Dedifferentiated amniotic fluid mesenchymal stem cell (primary cell): Measurements from ENCODE around the gene S1PR1.
"Not testable (repeated sequence)": the region's sequence is repeated elsewhere in the genome, so short reads cannot be mapped to it uniquely, and the experiment has no call there.

Source experiments
- DNase-seq: peaks from one replicate; pipeline ENCODE4 v3.0.0-alpha.2; 2016; ENCODE audit errors: extremely low spot score

Gene S1PR1

DNA sequence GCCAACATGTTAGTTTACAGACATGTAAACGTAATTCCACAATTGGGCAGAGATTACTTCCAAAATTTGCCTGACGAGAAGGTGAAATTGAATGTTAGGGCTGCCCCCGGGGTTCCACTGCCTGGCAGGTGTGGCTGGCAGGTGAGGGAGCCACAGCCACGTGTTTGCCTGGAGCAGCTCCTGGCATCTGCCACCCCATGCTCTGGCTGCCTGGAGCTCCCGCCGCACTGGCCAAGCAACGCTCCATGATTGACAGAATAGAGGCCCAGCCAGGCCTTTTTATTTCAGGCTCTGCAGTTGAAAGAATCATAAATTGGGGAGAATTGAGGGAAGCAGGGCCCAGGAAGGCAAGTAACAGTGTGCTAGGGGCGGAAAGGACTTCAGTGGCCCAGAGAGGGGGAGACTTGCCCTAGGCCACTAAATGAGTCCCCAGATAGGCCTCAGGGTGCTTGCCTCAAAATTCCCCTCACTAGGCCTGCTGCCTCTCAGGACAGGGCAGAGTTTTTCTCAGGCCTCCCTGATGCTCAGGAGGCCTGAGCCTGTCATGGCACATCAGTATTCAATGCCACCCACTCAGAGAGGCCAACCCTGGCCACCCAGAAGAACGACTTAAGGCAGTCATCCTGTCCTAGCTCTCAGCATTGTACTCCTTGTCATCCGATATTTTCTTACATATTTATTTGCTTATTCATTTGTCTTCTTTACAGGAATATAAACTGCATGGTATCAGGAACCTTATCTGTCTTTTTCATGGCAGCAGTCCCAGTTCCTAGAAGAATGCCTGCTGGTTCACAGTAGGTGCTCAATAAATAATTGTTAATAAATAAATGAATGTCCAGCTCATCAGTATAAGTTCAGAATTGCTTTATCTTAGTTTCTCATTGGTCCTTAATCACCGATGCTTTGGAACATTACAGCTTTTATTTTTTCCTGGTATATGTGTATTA is 16.6 kb upstream of the S1PR1 start:
- no peak for DNase-seq

DNA sequence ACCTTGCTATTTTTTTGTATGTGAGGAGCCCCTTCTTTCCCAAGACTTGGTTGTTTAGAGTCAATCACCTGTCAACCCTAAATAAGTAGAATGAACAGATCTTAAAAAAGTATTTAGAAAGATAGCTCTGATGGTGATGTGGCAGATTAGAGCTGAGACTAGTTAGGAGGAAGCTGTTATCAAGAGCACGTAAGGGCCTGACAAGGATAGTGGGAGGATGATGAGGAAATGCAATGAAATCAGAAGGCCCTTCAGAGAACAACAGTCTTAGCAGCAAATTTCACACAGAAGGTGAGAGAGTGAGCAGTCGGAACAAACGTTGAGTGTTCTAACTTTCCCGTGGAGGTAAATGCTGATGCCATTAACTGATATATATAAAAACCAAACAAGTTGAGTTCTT is 15.9 kb upstream of the S1PR1 start:
- no peak for DNase-seq

GRCh38 chr1:101221945-101222429 is 14.8 kb upstream of the S1PR1 start:
- no peak for DNase-seq

GRCh38 chr1:101227837-101228236 is 9.0 kb upstream of the S1PR1 start:
- no peak for DNase-seq

DNA sequence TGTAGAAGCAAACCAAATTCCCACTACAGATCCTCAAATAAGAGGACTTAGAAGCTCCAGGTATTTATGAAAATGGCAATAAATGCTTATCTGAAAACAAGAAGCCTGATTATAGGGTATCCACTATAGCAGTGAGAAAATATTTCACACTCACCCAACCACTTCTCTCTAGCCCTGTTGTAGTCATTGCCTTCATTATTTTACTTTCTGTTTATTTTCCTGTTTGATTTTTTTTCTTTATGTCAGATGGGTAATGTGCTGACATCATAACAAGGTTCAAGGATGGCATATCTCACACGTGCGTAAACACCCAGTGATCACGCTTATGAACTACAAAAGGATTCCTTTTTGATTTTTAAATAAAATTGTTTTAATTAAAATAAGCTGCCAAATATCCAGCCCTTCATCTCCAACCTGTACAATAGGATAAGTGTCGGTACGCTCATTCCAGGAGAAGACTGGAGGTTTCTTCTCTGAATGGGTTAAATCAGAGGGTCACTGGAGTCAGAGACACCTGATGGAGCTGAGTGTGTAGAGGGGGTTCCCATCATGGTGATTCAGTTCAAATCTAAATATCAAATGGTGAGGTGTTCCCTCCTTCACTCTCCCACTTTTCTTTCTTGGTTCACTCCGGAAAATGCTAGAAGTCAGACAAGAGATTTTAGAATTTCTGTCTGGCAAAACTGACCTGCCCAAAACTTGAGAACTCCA is 8.2 kb upstream of the S1PR1 start:
- DNase-seq, result no peak

DNA sequence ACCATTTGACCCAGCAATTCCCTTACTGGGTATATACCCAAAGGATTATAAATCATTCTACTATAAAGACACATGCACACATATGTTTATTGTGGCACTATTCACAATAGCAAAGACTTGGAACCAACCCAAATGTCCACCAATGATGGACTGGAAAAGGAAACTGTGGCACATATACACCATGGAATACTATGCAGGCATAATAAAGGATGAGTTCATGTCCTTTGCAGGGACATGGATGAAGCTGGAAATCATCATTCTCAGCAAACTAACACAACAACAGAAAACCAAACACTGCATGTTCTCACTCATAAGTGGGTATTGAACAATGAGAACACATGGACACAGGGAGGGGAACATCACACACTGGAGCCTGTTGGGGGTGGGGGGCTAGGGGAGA is 4.6 kb upstream of the S1PR1 start:
- not testable (repeated sequence) for DNase-seq

DNA sequence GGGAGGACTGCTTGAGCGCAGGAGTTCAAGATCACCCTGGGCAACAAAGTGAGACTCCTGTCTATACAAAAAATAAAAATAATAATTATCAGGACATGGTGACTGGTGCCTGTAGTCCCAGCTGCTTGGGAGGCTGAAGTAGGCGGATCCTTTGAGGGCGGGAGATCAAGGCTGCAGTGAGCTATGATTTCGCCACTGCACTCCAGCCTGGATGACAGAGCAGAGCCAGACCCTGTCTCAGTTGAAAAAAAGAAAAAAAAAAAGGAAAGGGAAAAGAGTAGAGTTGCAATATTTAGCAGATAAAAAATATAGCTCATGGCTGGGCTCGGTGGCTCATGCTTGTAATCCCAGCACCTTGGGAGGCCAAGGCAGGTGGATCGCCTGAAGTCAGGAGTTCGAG is 3.3 kb upstream of the S1PR1 start:
- no peak for DNase-seq

GRCh38 chr1:101235216-101235695 is 1.6 kb upstream of the S1PR1 start:
- no peak for DNase-seq

DNA sequence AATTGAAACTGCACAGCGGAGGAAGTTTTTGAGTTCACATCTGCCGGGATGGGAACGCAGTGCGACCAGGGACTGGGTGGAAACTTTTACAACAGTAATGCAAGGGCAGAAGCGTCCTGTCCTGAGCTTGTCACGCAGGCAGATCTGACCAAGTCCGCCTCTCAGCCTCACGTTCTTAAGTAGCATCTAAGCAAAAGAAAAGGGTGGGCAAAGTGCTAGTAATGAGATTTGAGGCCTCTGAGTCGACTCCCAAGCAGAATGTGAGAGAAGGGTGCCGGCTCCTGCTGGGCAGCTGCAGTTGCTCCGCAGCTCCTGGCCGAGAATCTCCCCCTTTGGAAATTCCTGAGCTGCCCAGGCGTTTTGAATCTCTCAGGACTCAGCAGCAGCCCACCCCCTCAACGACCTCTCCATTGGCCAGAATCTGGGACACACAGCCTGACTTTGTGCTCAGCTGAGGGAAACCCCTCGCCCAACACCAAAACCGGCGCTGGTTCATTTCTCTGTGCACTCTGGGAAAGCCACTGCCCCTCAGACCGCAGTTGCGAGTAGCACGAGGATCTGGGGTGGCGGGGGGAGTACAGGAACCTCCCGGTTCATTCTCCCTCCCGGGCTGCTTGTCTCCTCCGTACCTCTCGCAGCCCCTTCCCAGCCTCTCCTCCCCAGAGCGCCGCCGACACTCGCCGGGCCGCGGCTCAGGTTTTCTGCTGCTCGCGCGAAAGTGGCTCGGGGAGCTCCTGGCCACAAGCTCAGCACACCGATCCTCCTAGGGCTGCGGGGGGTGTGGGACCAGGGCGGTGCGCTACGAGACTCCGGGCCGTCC is 913 bp upstream of the S1PR1 start:
- DNase-seq, result peak; percentile 28

GRCh38 chr1:101237229-101237837 is 514 bp downstream of the S1PR1 start:
- DNase-seq, result peak; percentile 42

DNA sequence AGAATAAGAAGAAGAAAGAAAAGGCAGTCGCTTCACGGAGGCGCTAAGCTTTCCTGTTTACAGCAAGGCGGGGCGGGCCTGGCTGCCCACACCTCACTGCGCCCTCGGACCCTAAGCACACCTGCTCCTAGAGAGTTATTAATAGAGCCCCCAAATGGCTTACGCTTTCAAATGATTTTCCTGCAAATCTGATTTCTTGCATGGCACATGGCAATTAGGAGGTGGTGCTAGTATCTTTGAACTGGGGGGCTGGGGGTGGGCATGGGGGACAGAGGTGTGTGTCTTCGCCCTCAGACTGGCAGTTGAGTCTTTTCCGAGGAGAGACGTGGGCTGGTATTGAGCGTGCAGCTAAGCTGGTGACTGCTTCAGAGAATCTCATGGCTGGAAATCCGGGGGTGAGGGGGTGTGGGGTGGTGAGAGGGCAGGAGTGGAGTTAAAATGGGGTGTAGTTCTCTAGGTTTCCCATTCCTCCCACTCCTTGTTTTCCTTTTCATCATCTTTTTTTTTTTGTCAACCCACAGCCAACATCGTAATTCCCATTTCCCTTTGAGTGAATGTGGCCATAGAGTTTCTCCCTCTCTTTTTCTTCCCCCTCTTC is 1.3 kb downstream of the S1PR1 start:
- DNase-seq, result no peak

GRCh38 chr1:101238681-101239094 is 1.9 kb downstream of the S1PR1 start:
- peak; percentile 92 for DNase-seq

DNA sequence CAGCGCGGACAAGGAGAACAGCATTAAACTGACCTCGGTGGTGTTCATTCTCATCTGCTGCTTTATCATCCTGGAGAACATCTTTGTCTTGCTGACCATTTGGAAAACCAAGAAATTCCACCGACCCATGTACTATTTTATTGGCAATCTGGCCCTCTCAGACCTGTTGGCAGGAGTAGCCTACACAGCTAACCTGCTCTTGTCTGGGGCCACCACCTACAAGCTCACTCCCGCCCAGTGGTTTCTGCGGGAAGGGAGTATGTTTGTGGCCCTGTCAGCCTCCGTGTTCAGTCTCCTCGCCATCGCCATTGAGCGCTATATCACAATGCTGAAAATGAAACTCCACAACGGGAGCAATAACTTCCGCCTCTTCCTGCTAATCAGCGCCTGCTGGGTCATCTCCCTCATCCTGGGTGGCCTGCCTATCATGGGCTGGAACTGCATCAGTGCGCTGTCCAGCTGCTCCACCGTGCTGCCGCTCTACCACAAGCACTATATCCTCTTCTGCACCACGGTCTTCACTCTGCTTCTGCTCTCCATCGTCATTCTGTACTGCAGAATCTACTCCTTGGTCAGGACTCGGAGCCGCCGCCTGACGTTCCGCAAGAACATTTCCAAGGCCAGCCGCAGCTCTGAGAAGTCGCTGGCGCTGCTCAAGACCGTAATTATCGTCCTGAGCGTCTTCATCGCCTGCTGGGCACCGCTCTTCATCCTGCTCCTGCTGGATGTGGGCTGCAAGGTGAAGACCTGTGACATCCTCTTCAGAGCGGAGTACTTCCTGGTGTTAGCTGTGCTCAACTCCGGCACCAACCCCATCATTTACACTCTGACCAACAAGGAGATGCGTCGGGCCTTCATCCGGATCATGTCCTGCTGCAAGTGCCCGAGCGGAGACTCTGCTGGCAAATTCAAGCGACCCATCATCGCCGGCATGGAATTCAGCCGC is 2.5 kb downstream of the S1PR1 start:
- DNase-seq, result no peak

GRCh38 chr1:101240041-101240430 is 3.2 kb downstream of the S1PR1 start:
- DNase-seq, result no peak

DNA sequence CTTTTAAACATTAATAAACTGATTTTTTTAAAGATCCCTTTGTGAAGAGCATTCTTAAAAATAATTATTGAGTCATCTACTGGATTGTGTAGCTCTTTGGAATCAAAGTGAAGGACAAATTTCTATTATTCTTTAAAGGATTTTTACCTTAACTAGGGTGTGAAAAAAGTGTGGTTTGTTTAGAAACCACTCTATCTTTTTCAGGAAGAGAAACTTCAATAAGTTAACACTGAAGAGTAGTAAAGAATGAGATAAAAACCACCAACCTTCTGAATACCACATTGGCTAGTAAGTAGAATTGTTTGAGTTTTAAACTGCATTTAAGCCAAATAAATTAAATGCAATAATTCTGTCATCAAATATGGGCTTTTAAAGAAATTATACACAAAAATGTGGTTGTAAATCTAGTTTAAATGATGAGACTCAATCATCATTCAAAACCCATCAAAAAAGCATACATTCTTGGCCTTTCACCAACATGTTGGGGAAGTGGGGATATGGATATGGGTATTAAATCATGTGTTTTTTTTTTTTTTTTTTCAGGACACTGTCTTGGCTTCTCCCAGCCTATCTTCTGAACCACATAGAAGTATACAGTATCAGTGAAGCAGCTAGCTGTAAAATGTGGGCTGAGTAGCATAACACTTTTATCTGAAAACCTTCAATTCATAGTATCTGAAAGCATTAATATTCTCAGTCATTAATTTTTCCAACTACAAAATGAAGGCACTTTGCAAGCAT is 4.8 kb downstream of the S1PR1 start:
- no peak for DNase-seq

- DNase-seq, result no peak
Observed at GRCh38 chr1:101242324-101243050, 5.7 kb downstream of the S1PR1 start.

GRCh38 chr1:101243751-101244150 is 6.9 kb downstream of the S1PR1 start:
- no peak for DNase-seq

- no peak for DNase-seq
Observed at GRCh38 chr1:101244842-101245241, 8.0 kb downstream of the S1PR1 start.
